Measurements from ENCODE around the gene L3MBTL3.

Gene L3MBTL3

DNA sequence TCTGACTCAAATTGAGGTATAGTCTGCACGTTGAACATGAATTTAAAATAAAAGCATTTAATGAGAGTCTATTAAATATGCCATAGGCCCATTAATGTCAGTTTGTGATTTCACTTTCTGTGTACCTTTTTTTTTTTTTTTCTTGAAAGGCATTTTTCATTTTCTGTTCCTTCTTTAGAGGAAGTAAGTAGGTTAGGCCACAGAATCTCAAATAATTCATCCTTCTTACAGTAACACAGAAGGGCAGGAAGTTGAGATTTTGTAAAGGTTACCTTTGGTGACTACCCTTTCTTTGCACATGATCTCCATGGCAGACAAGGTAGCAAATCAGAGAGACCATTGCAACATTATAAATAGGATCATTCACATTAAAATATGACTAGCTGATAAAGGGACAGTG, 9.6 kb downstream of the L3MBTL3 start:
- no peak for DNase-seq (ENCODE audit: low read depth)

GRCh38 chr6:130029163-130029562, 10.8 kb downstream of the L3MBTL3 start:
- no peak for DNase-seq (ENCODE audit: low read depth)

DNA sequence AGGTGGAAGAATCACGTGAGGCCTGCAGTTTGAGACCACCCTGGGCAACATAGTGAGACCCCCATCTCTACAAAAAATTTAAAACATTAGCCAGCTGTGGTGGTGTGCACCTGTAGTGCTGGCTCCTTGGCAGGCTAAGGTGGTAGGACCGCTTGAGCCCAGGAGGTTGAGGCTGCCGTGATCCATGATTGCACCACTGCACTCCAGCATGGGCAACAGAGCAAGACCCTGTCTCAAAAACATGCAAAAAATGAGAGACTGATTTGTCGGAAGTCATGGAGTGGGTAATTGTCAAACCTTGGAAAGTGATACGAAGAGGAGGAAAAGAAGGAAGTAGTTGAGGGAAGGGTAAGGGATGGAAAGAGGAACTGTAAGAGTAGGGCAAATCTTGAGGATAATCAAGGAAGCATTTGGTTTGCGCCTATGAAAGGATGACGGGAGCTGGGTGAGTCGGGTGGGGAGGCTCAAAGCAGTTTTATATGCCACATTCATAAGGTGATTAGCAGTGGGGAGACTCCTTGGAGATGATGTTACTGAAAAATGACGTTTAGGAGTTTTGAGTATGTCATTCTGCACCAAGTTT, 14.5 kb downstream of the L3MBTL3 start:
- DNase-seq (ENCODE audit: low read depth): no peak

DNA sequence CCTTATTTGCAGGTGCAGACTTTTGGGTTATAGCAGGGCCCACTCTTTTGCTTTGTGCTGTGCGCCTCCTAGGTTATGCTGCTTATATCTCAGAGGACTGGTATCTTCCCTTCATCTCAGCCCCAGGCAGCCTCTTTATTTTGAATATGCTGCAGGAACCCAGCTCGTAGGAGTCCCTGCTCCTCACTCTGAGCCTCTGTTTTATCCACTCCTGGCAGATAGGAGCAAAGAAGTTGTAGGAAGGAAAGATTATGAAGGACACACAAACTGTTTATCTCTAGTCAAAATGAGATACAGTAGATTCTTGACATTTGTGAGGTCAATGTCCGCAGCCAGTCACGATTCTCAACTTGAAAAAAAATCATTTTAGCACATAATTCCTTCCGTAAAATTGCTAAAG, 15.6 kb downstream of the L3MBTL3 start:
- no peak for DNase-seq (ENCODE audit: low read depth)

- DNase-seq (ENCODE audit: low read depth): no peak
Observed at GRCh38 chr6:130034378-130035146, 16.2 kb downstream of the L3MBTL3 start.

- DNase-seq (ENCODE audit: low read depth): no peak
Observed at GRCh38 chr6:130035211-130035610, 16.8 kb downstream of the L3MBTL3 start.

- no peak for DNase-seq (ENCODE audit: low read depth)
Observed at GRCh38 chr6:130037207-130037811, 18.9 kb downstream of the L3MBTL3 start.

- DNase-seq (ENCODE audit: low read depth): no peak
Observed at GRCh38 chr6:130041594-130041993, 23.2 kb downstream of the L3MBTL3 start.

DNA sequence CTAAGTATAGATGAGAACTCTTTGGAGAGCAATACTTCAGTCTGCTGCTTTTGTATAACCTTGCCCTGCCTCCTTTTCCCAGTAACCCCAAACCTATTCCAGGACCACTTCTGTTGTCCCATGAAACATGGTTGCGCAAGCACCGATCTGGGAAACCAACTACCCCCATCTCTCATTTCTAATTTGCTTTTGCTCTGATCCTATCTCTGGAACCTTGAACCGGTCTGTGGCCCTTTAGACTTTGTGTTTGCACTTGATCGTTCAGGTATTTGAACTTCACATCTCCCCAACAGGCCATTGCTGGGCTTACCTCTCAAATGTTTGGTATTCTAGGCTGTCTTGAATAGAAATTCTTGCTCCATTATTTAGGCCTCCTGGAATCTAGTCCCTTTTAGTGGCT, 25.0 kb downstream of the L3MBTL3 start:
- no peak for DNase-seq (ENCODE audit: low read depth)

DNA sequence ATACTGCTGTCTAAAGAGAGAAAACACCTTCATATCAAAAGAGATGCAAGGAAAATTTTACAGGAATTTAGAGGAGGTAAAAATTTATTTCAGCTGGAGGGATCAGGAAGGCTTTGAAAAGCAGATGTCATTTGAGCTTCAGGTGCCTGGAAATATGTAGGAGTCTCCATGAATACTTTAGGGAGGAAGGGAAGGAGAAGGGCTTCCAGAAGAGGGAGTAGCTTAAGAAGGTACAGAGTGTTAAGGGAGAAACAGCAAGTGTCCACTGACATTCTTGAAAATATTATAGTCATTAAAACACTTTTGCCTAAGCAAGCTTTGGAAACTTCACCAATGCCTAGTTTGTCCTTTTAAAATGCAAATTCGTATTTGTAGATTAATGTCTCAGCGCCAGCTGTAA, 27.2 kb downstream of the L3MBTL3 start:
- no peak for DNase-seq (ENCODE audit: low read depth)

DNA sequence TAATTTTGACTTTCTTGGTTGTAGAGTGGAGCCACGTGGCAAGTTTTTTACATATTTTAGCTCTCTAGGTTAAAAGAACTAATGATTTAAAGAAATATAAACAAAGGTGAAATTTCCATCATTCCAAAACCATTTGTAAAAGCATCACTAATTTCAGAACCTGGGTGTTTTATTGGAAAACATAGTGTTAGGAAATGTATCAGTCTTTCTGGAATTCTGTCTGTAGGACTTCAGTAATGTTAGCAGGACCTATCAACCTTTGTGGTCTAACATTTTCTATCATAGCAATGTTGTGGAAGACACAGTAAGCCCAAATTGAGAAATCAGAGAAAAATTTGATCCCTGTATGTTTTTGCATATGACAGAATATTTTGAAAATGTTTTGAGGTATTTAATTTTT, 28.3 kb downstream of the L3MBTL3 start:
- DNase-seq (ENCODE audit: low read depth): no peak

- no peak for DNase-seq (ENCODE audit: low read depth)
Observed at GRCh38 chr6:130047088-130047995, 29.0 kb downstream of the L3MBTL3 start.

GRCh38 chr6:130050230-130050629, 31.8 kb downstream of the L3MBTL3 start:
- DNase-seq (ENCODE audit: low read depth): no peak

GRCh38 chr6:130054725-130055124, 36.3 kb downstream of the L3MBTL3 start:
- DNase-seq (ENCODE audit: low read depth): no peak

DNA sequence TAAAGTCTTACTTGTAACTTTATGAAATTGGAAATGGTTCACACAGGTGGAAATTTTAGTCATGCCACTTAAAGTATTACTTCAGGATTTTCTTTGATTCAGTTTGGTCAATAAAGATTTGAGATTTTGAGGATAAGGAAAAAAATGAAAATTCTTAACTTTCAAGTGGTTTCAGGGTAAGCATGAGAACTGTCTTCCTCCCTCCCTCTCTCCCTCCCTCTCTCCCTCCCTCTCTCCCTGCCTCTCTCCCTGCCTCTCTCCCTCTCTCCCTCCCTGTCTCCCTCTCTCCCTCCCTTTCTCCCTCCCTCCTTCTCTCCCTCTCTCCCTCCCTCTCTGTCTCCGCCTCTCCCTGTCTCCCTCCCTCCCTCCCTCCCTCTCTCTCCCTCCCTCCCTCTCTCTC, 36.9 kb downstream of the L3MBTL3 start:
- DNase-seq (ENCODE audit: low read depth): no peak

- no peak for DNase-seq (ENCODE audit: low read depth)
Observed at GRCh38 chr6:130057495-130057894, 39.1 kb downstream of the L3MBTL3 start.

DNA sequence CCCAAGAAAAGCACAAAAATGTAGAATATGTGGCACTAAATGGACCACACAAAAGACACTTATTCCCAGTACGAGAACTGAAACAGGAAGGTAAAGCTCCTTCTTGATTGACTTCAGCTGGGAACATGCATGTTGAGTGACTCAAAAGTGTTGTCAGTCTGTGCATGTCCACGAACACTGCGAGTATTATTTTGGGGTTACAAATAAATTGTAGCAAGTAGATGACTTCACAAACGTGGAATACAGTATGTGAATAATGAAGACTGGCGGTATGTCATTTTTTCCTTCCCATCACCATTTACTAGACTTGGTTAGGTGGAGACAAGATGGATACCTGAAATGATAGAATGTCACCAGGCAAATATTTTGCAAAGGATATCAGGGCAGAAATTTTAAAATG, 45.4 kb downstream of the L3MBTL3 start:
- no peak for DNase-seq (ENCODE audit: low read depth)

- no peak for DNase-seq (ENCODE audit: low read depth)
Observed at GRCh38 chr6:130065609-130066156, 47.3 kb downstream of the L3MBTL3 start.

GRCh38 chr6:130069485-130069884, 51.1 kb downstream of the L3MBTL3 start:
- DNase-seq (ENCODE audit: low read depth): no peak

GRCh38 chr6:130070326-130070725, 51.9 kb downstream of the L3MBTL3 start:
- no peak for DNase-seq (ENCODE audit: low read depth)

DNA sequence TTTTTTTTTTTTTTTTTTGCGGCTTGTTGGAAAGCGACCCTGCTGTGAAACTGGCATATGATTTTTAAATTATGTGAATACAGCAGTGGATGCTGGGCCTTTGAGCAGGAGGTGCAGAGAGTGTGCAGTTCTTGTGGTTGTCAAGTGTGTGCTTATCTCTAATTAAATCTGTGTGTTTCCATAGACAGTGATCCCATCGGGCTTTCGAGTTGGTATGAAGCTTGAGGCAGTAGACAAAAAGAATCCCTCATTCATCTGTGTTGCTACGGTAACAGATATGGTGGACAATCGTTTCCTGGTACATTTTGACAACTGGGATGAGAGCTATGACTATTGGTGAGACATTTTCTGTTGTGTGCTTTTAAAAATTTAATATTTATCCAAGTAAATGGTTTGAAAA, 52.4 kb downstream of the L3MBTL3 start:
- DNase-seq (ENCODE audit: low read depth): no peak

- no peak for DNase-seq (ENCODE audit: low read depth)
Observed at GRCh38 chr6:130075879-130076460, 57.6 kb downstream of the L3MBTL3 start.
